Gastroesophageal sphincter (tissue), 4 donors: ENCODE measurements around the gene KCNJ11. TPM values are rescaled to one million over a fixed set of nuclear protein-coding genes. Genes with fewer than 3 reads are reported as not detected.

ENCODE experiments used
- ATAC-seq: fragments of 150-250 bp; one replicate; pipeline ENCODE4 v1.9.1; 2016; ENCODE audit warnings: mild to moderate bottlenecking, moderate library complexity
- H3K27ac ChIP-seq, 4 donors: fragments of 200-600 bp; sonication (generic) in 3 of 4; 1 replicate in 3 of 4; 2 replicates in 1 of 4; pipeline ENCODE4 v1.5.1; 2016 to 2019
- H3K27me3 ChIP-seq: fragments of 200-600 bp; sonication (generic); one replicate; pipeline ENCODE4 v1.5.1; 2019
- H3K36me3 ChIP-seq, 2 donors: fragments of 200-600 bp; sonication (generic); one replicate each; pipeline ENCODE4 v1.5.1; 2019; ENCODE audit warnings: control low read depth in 1 of 2
- H3K4me1 ChIP-seq, 3 donors: fragments of 200-600 bp; sonication (generic); 1 replicate in 2 of 3; 2 replicates in 1 of 3; pipeline ENCODE4 v1.5.1; 2016 to 2019; ENCODE audit warnings: control low read depth in 2 of 3
- H3K4me3 ChIP-seq, 2 donors: fragments of 200-600 bp; sonication (generic); one replicate each; pipeline ENCODE4 v1.5.1; 2019; ENCODE audit warnings: mild to moderate bottlenecking in 1 of 2, moderate library complexity in 1 of 2
- H3K9me3 ChIP-seq, 3 donors: fragments of 200-600 bp; sonication (generic); one replicate each; pipeline ENCODE4 v1.5.1; 2017 to 2019; ENCODE audit warnings: control low read depth in 2 of 3
- CTCF ChIP-seq, 4 experiments: fragments of 200-600 bp in 2 of 4; fragments of 450-650 bp in 2 of 4; sonication (generic) in 1 of 4; IDR thresholded peaks; one replicate each; pipeline ENCODE4 v1.5.1; 2017 to 2019; ENCODE audit warnings: antibody characterized with exemption in 4 of 4, mild to moderate bottlenecking in 2 of 4, moderate library complexity in 2 of 4
- EP300 ChIP-seq: sonication (generic); formaldehyde crosslinking; IDR thresholded peaks from one replicate; pipeline ENCODE4 v1.6.1; 2017; ENCODE audit warnings: antibody characterized with exemption, mild to moderate bottlenecking
- POLR2A ChIP-seq, 2 donors: fragments of 450-650 bp; IDR thresholded peaks; one replicate each; pipeline ENCODE4 v1.6.1; 2017; ENCODE audit warnings: antibody characterized with exemption in 2 of 2, mild to moderate bottlenecking in 2 of 2, moderate library complexity in 1 of 2
- POLR2AphosphoS5 ChIP-seq: sonication (generic); formaldehyde crosslinking; IDR thresholded peaks from one replicate; pipeline ENCODE4 v1.6.1; 2017; ENCODE audit warnings: antibody characterized with exemption
- whole genome bisulfite sequencing, 2 donors: methylation state at CpG; one replicate each; pipeline ENCODE4 v1.1.5; 2018; ENCODE audit warnings: low coverage in 1 of 2; 5-methylcytosine and 5-hydroxymethylcytosine counted together
- total RNA-seq, 4 donors: library from RNA; depleted of rRNA; stranded (reverse); fragments of >200 nt; gene quantifications; one replicate each; pipeline ENCODE4 v1.1.0, GENCODE V29; 2016

The KCNJ11 gene
- total RNA-seq, 4 donors from 2014 or later: 0.67 to 4.0 (median 2.8) TPM

- no peaks in the 10 kb centered on the region for H3K4me1 ChIP-seq
- H3K4me3 ChIP-seq: no peak overlapping the region
- no peaks in the 10 kb centered on the region for H3K9me3 ChIP-seq
- WGBS, 2 donors: 65 to 90% methylated on average over 2 of the region's 8 CpGs
- no peak for ATAC-seq
- no peaks in the 10 kb centered on the region for H3K36me3 ChIP-seq
- TF ChIP-seq CTCF (IDR thresholded peaks at IDR 0.05) (no peak), POLR2A (IDR thresholded peaks at IDR 0.05) (no peak), POLR2AphosphoS5 (no peak), EP300 (no peak)
- peaks cover 49% of the 10 kb centered on the region for H3K27me3 ChIP-seq
- no peak overlapping the region for H3K27ac ChIP-seq
These were observed 25.9 kb upstream of the KCNJ11 start for GRCh38 chr11:17414317-17414737.

- no peak for ATAC-seq
- no peaks in the 10 kb centered on the region for H3K36me3 ChIP-seq
- no peaks in the 10 kb centered on the region for H3K9me3 ChIP-seq
- H3K27me3 ChIP-seq: peaks cover 45% of the 10 kb centered on the region
- TF ChIP-seq CTCF (IDR thresholded peaks at IDR 0.05) (no peak), POLR2A (IDR thresholded peaks at IDR 0.05) (no peak), EP300 (no peak), POLR2AphosphoS5 (no peak)
- 79% methylated on average over 9 to 15 of the region's 15 CpGs for WGBS, 2 donors
- H3K4me1 ChIP-seq: no peaks in the 10 kb centered on the region
- H3K4me3 ChIP-seq: no peak overlapping the region
- H3K27ac ChIP-seq: no peak overlapping the region
These were observed 25.2 kb upstream of the KCNJ11 start for GRCh38 chr11:17413414-17414316.

GRCh38 chr11:17412488-17413180 is 24.2 kb upstream of the KCNJ11 start:
- Histone ChIP-seq H3K4me3 (no peak overlapping the region), H3K4me1 (no peaks in the 10 kb centered on the region), H3K9me3 (no peaks in the 10 kb centered on the region), H3K36me3 (no peaks in the 10 kb centered on the region), H3K27ac (no peak overlapping the region), H3K27me3 (peaks cover 34% of the 10 kb centered on the region)
- TF ChIP-seq EP300: no peak
- no peak for TF ChIP-seq POLR2AphosphoS5
- no peak for ATAC-seq
- 30 to 67% methylated on average over 2 to 7 of the region's 9 CpGs for WGBS, 2 donors

- H3K27me3 ChIP-seq: peaks cover 24% of the 10 kb centered on the region
- TF ChIP-seq EP300 (no peak), CTCF (IDR thresholded peaks at IDR 0.05) (no peak), POLR2AphosphoS5 (no peak), POLR2A (IDR thresholded peaks at IDR 0.05) (no peak)
- H3K27ac ChIP-seq: no peak overlapping the region
- no peaks in the 10 kb centered on the region for H3K9me3 ChIP-seq
- H3K4me3 ChIP-seq: no peak overlapping the region
- no peak for ATAC-seq
- WGBS, 2 donors: 47 to 66% methylated on average over 4 to 6 of the region's 6 CpGs
- H3K36me3 ChIP-seq: no peaks in the 10 kb centered on the region
- H3K4me1 ChIP-seq: peaks cover 0 to 3% (median 1%) of the 10 kb centered on the region in 3 donors
These were observed 23.0 kb upstream of the KCNJ11 start for GRCh38 chr11:17411418-17411817.

GRCh38 chr11:17410606-17411379 is 22.3 kb upstream of the KCNJ11 start:
- WGBS, 2 donors: 33 to 46% methylated on average over 8 to 9 of the region's 11 CpGs
- no peak for ATAC-seq
- peaks cover 0 to 9% (median 5%) of the 10 kb centered on the region in 3 donors for H3K4me1 ChIP-seq

More at GRCh38 chr11:17410606-17411379, 22.3 kb upstream of the KCNJ11 start:
- Histone ChIP-seq H3K9me3 (no peaks in the 10 kb centered on the region), H3K4me3 (no peak overlapping the region), H3K36me3 (no peaks in the 10 kb centered on the region), H3K27me3 (peaks cover 21% of the 10 kb centered on the region), H3K27ac (no peak overlapping the region)
- TF ChIP-seq EP300 (no peak), CTCF (IDR thresholded peaks at IDR 0.05) (no peak), POLR2A (IDR thresholded peaks at IDR 0.05) (no peak), POLR2AphosphoS5 (no peak)
